HT1080 (cell line): ENCODE measurements around the gene CDH9. TPM values are rescaled to one million over a fixed set of nuclear protein-coding genes. Genes with fewer than 3 reads are reported as not detected.

Source experiments
- DNase-seq: peaks from one replicate; pipeline ENCODE4 v3.0.0-alpha.2; 2015; ENCODE audit warnings: low read depth
- polyA plus RNA-seq, 2 experiments: library from polyadenylated mRNA; depleted of rRNA; stranded (reverse); fragments of >200 nt; gene quantifications; 2 replicates each; pipeline ENCODE4 v1.2.3, GENCODE V29; 2015
- total RNA-seq: library from RNA; depleted of rRNA; stranded (reverse); fragments of >200 nt; shearing (Covaris generic); gene quantifications from 2 replicates; pipeline ENCODE4 v1.2.3, GENCODE V29; 2014; rRNA removed

Gene CDH9, protein sequence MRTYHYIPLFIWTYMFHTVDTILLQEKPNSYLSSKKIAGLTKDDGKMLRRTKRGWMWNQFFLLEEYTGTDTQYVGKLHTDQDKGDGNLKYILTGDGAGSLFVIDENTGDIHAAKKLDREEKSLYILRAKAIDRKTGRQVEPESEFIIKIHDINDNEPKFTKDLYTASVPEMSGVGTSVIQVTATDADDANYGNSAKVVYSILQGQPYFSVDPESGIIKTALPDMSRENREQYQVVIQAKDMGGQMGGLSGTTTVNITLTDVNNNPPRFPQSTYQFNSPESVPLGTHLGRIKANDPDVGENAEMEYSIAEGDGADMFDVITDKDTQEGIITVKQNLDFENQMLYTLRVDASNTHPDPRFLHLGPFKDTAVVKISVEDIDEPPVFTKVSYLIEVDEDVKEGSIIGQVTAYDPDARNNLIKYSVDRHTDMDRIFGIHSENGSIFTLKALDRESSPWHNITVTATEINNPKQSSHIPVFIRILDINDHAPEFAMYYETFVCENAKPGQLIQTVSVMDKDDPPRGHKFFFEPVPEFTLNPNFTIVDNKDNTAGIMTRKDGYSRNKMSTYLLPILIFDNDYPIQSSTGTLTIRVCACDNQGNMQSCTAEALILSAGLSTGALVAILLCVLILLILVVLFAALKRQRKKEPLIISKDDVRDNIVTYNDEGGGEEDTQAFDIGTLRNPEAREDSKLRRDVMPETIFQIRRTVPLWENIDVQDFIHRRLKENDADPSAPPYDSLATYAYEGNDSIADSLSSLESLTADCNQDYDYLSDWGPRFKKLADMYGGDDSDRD
- total RNA-seq = not detected in 2 replicates
- polyA plus RNA-seq (2015; cell fraction: cytosol; rRNA removed) = not detected in 2 replicates
- polyA plus RNA-seq (2015; cell fraction: nucleus; rRNA removed) = not detected in 2 replicates

DNA sequence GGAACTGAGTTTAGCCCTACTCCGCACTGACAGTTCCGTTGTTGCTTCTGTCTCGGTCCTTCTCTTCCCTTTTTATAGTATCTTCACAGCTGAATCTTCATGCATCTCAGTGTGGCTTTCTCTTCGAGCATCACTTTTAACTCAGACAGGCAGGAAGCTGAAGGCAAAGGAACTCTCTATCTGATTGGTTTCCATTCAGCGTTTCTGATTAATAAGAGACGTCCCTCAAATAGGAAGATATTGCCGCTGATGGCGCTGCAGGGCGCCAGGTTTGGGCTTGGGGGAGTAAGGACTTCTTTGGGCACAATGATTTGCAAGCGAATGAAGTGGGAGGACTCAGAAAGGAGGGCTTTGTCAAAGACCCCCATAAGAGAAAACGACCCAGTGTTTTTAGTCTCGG, at the start of gene CDH9:
Gene CDH9 (minus strand): TSS at position 111 of the 400 bp plus-strand sequence. CDS start 50,253 bp downstream, outside the sequence.
- no peak for DNase-seq

DNA sequence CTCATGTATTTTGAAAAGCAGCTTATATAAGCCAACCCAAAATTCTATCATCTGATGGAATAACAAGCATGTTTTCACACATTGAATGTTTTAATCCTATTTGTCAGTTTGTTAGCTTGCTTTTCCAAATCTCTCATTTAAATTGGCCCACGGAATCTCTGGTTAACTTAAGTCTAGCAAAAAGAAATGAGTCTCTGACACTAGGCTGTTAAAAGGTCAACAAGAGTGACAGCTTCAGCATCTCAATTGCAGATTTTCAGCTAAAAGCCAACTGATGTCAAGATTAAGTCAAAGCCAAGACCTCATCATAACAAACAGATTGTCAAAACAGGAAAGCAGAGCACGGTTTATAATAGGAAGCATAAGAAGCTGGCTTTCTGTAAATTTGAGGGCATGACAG, 49.4 kb upstream of the CDH9 start:
- no peak for DNase-seq

DNA sequence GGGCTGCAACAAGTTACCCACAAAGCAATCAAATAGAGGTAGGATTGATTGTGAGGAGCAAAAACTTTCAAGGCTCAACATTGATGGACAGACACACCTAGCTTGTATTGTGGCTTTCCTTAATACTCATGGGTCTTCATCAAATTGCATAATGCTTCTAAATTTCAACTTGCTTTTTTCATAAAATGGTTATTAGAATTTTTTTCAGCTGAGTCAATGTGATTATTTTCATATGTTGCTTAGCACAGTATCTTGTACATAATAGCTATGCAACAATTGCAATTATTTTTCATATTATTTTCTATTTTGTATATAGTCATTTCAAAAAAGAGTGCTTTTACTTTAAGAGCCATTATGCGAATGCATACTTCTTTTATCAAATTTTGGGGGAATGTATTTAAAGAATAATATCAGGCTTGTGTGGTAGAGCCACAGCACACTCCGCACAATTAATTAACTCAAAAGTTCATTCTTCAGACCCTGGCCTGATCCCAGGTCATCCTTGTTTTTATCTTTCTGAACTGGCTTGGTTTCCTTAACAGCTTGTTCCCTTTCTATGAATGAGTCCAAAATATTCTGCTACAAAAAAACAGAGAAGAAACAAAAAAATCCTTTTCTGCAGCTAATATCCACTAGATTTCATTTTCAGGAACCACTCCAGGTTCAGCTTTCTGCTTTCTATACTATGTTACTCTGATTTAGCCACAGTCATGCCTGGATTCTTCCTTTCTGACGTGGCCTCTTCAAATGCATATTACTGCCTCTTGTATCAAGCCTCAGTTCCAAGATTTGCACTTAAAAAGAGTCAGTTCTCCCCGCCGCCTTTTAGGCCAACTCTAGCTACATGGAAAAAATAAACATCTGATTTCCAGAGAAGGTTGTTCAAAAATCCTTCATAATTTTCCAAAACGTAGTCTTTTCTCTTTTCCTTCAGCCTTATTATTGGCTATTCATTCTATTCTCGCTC, 45.3 kb upstream of the CDH9 start:
- DNase-seq = no peak

DNA sequence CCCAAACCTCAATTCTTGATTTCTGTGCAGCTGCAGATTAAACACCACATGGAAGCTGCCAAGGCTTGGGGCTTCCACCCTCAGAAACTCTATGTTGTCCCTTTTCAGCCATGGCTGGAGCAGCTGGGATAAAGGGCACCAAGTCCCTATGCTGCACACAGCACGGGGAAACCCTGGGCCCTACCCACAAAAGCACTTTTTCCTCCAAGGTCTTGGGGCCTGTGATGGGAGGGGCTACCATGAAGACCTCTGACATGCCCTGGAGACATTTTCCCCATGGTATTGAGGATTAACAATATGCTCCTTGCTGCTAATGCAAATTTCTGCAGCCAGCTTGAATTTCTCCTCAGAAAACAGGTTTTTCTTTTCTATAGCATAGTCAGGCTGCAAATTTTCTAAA, 41.8 kb upstream of the CDH9 start:
- no peak for DNase-seq

DNA sequence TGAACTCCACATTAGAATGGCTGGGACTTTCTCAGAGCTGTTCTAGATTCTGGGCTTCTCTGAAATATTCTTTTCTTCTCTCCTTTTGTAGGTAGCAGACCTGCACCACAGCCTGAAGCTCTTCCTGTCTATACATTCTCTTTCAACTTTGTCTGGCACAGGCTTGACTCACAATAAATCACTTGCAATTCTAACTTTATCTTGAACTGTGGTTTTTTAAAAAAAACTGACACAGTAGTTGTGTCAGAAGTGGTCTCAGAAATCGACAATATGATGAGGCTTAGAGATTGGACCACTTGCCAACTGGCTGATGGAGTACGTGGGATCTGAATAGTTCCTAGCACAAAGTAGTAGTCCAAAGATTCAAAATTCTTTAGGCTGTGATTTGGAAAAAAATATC, 24.1 kb upstream of the CDH9 start:
- DNase-seq = peak; percentile 40

DNA sequence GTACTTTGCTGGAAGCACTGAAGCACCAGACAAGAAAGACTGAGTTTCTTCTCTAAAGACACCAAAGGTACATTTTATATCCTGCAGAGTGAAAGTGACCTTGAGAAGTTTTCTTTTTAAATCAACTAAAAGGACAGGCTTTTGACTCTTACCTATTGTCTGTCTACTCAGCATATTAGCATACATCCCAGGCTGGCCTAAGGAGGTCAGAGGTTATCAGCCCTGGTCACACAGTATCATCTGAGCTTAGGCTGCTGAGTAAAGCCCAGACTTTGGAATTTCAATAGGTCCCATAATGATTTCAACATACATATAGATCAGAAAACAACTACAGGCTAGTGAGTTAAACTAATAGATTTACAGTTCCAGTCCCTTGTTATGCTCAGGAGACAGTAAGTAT, 10.1 kb upstream of the CDH9 start:
- no peak for DNase-seq

DNA sequence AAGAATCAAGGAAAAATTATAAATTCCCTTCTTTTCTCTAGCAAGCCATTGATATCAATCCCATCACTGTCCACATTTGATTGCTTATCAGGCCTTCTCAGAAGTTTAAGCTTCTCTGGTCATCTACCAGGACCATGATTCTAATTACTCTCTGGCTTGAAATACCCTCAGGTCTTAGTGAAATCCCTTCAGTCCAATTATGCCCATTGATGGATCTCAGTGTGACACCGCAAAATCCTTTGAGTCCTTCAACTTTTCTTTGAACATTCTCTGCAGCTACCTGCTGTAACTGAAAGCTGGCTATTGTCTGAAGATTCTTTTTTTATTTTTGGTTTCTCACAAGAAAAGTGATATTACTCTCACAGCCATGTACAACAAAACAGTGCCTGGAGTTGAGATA, 3.0 kb upstream of the CDH9 start:
- DNase-seq = no peak

DNA sequence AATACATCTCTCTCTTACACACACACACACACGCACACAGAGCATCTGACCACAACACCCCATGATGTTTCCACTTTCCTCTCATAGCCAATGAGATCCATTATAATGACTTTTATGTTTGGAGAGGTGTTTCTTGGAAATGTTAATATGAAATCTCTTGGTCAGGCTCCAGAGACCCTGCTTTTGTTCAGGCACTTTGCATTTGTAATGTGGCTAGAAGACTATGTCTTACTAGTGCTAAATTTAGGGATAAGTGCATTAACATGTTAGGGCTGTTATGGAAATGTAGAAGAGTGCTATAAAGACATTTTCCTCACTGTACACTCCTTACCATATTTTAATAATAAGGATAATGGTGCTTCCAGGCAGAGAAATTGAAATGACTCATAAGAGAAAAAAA, 3.8 kb downstream of the CDH9 start:
- no peak for DNase-seq

DNA sequence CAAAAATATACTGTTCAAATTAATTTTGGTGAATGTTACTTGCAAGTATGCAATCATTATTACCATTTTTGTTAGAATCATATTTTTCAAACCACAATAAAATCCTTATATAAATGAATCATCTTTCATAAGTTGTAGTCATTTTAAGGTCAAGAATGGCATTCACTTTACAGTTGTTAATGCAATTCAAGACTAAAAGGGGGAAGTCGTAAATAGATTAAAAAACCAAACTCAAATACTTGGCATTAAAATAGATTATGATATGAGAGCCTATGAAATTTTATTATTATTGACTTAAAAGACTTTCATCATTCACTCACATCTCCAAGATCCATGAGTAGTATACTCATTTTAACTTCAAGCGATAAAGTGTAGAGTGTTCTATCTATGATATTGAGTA, 11.6 kb downstream of the CDH9 start:
- no peak for DNase-seq

DNA sequence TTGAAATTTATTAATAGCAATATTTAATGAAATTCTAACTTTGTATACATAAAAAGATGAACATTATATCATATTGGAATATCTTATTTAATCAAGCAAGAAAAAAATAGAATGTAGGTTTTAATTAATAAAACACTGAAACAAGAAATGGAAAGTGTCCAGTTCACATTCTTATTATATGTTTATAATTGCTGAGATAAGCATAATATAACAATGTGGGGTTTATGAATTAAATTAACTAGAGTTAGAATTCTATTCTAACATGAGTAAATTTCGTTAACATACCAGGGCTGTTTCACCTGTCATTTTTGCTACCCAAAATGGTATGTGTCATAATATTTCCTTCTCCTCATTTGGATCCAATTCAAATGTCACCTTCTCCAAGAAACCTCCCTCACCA, 12.3 kb downstream of the CDH9 start:
- DNase-seq = no peak

DNA sequence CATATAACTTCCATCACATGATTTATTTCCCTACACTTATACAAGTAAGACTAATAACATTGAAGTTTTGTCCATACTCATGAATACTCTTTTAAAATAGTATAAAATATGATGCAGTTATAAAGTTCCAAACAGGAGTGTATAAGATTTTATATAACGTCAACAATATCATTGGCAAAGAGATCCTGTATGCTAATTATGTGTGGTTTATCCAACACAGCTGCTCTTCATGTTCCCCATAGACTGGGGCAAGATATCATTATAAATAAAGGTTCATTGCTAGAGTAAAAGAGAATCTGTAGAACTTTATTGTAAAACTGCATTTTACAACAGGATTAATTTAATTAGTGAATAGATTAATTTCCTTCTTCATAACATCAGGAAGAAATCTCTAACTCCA, 16.9 kb downstream of the CDH9 start:
- no peak for DNase-seq

DNA sequence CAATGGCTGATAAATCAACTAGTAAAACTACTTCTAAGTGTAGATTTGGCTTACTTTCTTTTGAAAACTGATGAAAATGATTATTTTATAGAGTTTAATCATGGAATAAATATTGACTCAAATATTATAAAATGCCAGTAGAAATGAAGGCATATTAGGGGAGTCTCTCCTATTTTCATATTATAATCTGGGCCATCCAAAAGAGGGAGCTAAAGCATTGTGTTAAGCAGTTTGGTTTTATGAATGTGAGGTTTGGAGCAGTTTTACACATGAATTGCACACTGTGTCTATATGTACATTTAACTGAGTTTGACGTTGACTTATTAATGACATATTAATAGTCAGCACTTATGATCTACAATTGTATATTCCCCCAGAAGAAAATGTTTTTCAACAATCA, 17.4 kb downstream of the CDH9 start:
- peak; percentile 29 for DNase-seq

DNA sequence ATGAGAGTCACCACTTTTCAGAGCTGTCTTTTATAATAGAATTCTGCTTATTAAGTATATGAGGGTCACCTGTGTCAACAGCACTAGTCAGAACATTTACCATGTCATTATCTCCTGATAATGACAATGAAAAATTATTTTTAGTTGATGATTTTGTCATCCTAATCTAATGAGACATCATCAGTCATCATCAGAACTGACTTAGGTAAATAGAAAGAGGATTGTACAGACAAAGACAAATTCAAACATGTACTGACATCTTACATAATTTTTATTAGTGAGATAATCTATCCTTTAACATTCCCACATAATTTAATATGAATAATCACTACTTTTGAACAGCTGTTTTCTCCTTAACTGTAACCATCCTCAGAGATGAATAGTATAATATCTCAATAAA, 22.6 kb downstream of the CDH9 start:
- DNase-seq = no peak

DNA sequence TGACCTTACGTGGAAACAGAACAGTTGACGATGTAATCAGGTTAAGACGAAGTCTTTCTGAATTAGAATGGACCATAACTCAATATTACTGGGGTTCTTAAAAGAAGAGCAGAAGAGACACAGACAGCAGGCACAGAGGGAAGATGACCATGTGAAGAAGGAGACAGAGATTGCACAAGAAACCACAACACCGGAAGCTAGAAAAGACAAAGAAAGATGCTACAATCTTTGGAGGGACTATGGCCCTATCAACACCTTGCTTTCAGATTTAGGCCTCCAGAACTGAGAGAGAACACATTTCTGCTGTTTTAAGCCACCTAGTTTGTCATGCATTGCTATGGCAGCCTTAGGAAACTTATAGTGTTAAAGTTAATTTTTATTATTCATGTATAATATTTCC, 27.1 kb downstream of the CDH9 start:
- no peak for DNase-seq

DNA sequence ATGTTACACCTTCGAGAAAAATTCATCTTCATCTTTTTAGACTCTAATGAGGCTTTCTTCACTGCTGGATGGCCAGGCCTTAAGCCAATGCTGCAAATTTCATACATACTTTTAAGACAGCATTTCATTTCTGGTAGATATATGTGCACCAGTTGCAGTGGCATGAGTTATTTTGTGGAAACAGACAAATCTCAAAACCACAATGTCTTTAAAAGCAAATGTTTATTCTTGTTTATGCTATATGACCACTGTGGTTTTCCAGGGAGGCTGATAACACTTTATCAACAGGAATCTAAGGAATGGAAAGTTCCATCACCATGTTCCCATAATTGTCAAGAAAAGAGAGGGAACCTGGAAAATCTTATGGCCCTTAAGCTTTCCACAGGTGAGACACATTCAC, 27.7 kb downstream of the CDH9 start:
- DNase-seq = no peak

DNA sequence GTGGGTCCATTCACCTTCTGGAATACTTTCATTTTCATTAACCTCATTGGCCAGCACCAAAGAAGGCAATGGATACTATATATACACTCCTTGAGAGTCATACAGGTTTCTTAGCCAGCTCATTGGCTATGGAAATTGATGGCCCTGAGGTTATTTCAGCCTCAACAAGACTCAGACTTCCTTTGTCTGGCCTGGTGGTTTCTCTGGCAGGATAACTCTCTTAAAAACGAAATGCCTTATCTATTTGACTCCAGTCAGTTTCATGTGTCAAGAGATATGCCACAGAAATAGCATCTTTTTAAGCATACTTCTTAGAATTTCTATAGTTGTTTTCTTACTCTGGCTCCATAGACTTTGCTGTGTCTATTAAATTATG, 28.9 kb downstream of the CDH9 start:
- DNase-seq = no peak

DNA sequence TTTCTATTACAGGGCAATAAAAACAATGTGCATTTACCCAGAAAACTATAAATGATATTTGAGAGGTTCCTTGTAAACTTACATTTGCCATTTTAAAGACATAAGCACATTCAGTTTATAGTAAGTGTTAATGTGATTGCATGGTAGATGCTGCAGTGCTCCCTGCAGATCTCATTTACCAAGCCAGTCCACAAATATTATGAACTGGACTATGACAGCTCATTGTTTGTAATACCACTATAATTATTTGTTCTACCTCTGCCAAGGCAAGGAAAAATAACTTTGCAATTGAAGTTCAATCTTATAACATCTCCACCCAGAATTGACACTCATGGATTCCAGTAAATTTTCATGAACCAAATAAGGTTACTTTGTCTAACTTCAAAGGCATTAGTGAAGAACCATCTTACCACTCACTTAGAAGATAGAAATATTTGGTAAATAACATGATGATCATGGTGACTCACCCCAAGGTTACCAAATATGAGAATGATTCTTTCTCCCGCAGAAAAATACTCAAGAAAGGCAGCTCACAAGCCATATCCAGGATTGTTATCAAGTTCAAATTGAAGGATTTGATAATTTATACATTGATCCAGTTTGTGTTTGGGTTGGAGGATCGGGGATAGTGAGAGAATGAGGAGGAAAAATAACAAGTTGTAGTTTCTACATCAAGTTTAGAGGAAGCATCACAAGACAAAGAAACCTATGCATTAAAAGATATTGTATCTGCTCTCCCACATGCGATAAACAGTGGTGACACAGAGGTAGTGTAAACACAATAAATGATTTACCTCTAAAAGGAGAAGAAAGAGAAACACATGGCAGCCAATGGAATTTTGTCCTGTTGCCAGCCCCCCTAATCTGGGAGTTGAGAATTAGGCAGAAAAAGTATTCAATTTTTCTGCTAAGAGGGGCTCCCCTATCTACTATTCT, 29.5 kb downstream of the CDH9 start:
- DNase-seq = no peak

DNA sequence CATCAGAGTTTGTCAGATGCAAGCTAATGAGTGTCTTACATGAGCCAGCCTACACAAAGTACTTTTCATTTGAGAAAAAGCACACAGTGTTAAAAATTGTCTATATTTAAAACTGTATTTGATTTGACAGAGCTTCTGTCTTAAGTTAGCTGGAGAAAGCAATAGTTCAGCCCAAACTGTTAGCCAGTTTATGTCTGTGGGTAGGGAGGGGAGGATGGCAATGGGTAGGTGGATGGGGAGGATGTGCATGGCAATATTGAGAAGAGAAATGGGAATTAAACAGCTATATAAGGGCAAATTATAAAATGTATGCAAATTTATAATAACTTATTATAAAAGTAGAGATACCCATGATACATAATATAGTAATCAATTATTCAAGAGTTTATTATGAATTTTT, 31.3 kb downstream of the CDH9 start:
- no peak for DNase-seq

DNA sequence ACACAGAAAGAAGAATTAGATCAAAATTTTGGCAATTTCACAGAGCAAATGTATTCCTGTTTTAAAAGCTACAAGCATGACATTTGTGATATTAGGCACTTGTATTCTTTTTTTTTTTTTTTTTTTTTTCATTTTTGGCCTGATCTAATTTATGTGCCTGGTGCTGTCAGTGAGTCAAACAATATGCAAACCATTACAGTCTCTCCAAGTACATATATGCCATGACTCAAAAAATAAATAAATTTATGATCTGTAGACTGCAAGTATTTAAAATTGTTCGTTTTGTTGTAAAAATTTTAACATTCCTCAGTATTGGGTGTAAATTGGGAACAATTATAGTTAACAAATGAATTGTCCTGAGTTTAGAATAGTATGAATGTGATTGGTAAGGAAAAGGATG, 51.4 kb downstream of the CDH9 start:
- DNase-seq = no peak

DNA sequence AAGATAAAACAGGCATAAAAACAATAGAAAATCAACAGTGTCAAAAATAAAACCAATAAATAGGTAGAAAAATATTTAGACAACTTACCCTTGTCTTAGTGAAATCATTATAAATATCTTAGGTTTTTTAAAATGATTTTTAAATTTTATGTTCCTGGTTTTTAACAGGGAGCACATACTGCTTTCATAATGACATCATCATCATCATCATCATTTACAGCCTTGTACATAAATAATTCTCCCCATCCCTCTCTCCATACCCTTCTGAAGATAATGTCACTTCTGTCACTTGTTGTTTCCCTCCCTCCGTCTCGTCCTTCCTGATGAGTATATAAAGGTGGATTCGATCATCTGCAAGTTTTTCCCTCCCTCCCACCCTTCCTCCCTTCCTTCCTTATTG, 56.6 kb downstream of the CDH9 start:
- no peak for DNase-seq
